Spleen (tissue), 3 donors: ENCODE measurements around the gene TOPBP1.

ENCODE experiments used
- POLR2A ChIP-seq, 3 donors: fragments of 450-650 bp; IDR thresholded peaks; one replicate each; pipeline ENCODE4 v1.5.1; 2017; ENCODE audit warnings: antibody characterized with exemption in 3 of 3, mild to moderate bottlenecking in 1 of 3
- POLR2AphosphoS5 ChIP-seq, 3 donors: sonication (generic); formaldehyde crosslinking; IDR thresholded peaks; one replicate each; pipeline ENCODE4 v1.5.1; 2017; ENCODE audit warnings: antibody characterized with exemption in 3 of 3

DNA sequence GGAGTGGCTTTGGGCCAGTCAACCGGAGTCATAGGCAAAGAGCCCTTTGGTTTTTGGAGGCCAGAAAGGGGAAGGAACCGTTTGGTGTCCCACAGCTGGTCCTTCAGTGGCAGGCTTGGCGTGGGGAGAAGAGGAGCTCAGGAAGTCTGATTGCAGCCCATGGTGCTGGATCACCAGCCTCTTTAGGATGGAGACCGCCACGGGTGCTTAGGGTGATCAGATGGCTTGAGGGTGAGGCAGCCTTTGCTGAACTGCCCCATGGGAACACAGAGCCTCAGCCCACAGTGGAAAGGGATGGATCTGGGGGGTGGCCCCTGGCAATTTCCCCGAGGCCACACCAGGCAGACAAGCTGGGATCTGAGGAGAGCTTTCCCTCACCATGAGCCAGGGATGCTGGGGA lies 38.6 kb upstream of the TOPBP1 start:
- TF ChIP-seq POLR2AphosphoS5 (IDR thresholded peaks at IDR 0.05) (no peak), POLR2A (IDR thresholded peaks at IDR 0.05) (no peak)
